Hematopoietic multipotent progenitor cell treated with erythropoietin and hydrocortisone succinate and interleukin-3 and kit ligand, for 8 days (in vitro differentiated cells): Measurements from ENCODE around the gene ROR1.

Experiments
- DNase-seq: peaks from one replicate; pipeline ENCODE4 v3.0.0-alpha.2; 2015

Gene ROR1

DNA sequence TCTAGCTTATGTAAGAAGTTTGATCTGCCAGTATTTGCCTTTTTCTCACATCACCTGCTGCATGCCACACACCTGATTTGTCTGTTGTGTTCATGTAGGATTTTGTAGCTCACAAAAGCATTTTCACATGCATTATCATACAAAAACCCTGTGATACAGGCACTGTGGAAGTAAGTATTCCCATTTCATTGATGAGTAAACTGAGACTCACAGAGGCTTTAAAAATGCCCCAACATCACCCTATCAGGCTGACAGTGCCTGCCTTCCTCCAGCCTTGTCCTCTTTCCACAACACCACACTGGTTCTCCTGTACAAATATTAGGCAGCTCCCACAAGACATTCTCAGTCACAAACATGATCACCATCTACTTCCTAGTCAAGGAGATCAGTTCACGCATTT is 343.7 kb downstream of the ROR1 start:
- no peak for DNase-seq

DNA sequence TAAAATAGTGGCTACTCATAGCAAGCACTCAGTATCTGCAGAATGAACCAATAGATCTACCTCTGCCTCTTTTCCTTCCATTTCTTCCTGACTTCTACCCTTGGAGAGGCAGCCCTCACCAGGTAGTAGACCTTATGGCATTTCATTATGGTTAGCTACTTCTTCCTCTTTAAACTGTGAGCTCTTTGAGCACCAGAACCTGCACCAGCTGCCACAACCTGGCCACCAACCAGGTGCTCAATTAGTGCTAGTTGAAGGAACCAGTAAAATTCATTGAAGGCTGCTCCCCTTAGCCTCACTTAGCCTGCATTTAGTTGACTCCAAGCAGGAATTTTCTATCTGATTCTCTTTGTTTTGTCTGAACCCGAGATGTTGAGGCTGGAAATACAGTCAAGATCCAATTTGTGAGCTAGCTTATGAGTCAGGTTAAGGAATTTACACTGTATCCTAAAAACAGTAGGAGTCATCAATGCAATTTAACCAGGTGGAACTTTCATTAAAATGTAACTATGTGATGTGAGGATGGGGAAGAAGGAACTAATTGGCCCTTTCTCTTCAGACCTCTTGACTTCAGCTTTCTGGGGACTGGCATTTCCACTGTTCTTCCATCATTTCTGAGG is 348.1 kb downstream of the ROR1 start:
- no peak for DNase-seq

DNA sequence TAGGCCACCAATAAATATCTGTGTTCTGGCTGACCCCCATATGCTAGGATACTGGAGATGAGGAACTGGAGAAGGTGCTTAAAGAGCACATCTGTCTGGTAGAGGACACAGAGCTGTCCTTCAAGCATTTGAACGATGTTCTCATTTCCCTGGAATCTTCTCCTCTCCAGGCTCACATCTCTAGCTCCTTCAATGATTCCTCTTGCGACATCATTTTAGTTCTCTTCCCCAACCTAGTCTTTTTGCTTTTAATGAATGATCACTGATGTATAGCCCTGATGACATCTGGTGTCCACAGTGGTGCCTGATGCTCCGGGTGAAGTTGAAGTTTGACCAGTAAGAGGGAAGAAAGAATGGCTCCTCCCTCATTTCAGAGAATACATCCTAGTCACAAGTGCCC is 348.8 kb downstream of the ROR1 start:
- DNase-seq, result no peak

DNA sequence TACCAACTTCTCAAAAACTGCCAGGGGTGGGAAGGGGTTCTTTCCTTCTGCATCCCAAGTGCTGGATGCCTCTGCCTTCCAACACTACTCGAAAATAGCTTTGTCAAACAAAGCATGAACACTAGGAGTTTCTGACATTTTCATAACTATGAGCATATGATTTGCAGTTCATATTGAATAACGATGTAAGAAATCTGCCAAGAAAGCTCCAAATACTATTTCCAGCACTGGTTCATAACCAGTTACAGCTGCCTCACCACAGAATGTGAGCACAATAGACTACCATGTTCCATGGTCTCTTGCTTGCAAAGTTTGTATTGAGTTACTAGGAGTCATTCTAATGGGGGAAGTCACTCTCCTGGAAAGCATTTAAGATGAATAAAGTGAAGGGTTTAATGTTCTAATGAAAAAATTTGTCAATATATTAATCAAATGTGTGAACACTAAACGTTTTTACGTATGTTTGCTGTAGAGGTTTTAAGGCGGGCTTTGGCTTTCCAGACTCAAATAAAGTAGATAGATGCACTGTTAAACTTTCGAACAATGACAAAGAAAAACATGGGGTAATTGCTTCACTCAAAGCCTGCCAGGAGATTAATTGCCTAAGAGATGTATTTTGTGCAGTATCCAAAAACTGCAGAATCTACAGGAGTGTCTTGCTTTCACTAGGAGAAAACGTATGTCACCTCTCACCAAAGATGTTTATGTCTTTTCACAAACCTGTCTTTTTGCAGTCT is 351.1 kb downstream of the ROR1 start:
- no peak for DNase-seq

DNA sequence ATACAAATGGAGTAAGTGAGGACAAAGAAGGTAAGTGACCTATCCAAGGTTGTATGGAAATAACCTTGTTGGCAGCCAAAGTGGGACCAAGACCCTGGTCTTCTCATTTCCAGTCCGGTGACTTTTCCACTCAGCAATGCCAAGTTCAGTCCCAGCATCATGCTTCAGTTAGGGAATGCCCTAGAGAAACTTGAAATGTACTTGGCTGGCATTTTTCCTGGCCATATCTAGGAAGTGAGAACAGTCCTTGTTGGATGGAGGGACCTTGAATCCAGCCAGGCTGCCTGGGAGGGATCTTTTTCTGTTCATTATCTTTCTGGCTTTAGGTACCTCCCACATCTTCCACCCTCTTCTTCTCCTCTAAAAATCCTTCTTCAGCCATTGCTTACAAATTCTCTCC is 352.8 kb downstream of the ROR1 start:
- DNase-seq, result no peak

DNA sequence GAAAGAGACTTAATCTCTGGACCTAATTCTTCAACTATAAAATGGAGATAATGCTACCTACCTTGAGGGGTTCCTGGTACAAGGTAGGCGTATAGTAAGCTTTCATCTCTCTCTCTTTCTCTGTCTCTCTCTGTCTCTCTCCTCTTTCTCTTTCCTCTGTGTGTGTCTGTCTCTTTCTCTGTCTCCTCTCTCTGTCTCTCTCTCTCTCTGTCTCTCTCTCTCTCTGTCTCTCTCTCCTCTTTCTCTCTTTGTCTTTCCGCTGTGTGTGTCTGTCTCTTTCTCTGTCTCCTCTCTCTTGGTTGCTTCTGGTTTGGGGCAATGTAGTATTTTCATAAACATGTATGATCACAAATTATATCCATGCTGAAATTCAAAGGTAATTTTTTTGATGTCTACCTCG is 353.5 kb downstream of the ROR1 start:
- no peak for DNase-seq

DNA sequence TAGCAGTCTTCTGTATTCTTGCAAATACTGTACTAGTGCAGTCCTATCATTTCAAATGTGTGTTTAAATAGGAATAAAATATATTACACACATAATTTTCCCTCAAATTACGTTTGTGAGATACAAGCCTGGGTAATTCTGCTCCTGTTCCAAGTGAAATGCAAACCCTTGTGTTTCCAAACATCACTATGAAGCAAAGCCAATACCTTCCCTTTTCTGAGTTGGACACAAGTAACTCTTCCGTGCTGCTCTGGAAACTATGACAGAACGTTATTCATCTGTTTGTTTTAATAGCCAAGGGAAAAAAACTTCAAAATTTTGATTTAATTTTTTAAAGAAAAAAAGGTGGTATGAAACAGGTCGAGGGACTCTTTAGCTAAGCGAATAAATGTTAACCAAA is 355.9 kb downstream of the ROR1 start:
- no peak for DNase-seq

DNA sequence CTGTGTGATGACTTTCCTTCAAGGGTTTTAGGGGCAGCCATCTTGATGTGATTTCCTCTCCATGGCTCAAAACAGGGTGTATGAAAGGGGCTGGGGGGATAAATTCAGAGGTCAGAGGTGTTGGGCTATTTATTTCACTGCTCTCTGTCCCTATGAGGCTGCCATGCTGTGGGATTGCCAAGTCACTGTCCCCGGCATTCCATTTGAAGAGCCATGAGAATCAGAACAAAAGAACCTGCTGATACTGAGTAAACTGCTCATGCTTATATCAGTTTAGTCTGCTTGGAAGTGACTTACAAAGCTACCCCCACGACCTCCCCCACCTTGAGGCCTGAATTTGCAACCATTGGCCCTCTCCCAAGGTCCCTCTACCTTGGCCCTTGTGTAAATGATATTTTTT is 357.3 kb downstream of the ROR1 start:
- DNase-seq, result no peak

DNA sequence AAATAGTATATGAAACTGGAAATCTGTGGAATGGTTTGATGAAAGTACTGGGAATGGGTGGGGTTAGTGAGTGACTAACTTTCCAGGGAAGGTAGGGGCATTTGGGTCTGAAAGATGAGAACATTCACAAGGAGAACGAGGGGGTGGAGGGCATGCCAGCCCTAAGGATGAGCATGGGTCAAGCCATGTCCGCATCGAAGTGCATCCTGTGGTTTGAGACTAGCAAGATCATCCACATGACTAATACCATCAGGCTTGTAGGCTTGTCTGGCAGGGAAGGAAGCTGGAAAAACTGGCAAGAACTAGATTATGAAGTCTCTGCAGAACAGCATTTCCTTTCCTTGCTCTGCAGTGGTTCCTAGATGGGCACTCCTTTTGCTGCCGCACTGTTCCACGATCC is 359.2 kb downstream of the ROR1 start:
- DNase-seq, result no peak

DNA sequence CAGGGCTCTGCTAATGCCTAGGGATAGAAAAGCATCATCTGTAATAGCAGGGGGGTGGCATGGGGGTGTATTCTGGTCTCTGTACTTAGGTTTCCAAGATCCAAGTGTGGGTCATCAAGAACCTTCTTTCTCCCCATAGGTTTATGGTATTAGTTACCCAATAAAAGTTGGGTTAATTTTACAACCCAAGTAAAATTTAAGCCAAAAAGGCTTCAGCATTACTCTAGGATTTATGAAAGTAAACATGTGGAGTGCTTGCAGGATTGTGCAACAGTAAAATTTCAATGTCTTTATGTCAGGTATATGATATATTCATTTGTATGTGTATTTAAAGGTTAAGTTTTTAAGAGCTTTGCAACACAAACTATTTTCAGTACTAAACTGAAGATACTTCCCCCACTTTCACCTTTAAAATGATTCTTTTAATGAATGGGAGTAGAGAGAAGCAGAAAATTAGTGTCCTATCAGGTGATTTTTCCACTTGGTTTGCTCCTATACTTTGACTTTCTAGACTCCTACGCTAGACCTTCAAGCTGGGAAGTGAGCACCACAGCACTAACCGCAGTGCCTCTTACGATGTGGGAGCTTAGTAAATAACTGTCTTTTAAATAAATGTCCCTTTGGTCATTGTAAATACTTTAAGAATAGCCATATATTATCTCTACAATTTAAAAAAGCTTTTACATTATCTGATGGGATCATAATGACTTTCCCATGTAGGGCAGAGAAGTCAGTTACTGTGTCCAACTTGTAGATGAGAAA is 361.8 kb downstream of the ROR1 start:
- DNase-seq, result no peak

DNA sequence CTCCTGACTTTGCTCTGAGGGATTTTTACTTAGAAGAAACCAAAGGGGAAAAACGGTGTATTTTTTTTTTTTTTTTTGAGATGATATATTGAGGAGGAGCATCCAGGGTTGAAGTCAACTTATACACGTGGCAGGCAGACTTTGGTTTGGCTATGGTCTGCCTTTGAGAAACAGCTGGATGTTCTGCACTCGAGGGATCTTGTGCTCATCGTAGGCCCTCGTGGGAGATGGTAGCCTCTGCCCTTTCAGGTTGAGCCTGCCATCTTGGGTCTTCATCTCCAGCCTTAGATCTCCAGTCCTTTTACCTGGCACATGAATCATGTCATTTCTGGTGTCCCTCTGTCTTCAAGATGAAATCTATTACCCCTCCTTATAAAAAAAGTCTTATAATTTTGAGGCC is 362.5 kb downstream of the ROR1 start:
- DNase-seq, result no peak

DNA sequence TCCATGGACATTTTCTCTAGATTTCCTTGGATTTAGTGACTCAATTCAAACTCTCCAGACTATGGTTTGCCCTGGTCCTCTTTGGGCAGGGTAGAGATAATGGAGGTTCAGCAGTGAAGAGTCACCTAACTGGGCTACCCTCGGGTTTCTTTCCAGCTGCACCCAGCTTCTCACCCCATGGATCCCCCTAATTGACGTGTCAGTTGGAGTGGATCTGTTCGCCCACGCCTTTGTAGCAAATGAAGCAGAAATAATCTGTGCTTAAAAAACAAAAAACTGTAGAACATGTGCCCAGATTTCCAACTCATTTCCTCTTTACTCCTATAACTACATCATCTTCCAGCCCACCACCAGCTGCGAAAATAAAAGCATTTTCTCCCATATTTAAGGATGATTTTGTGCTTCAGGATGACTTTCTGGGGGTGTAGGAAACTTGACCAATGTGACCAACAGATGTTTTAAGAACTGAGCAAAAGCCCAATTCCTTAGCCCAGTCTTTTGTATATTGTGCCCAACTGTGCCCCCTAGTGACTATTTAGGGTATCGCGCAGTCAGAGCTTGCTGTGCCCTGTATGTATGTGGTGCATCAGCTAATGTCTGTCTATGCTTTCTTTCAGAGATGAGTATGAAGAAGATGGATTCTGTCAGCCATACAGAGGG is 363.1 kb downstream of the ROR1 start:
- peak; percentile 63 for DNase-seq

DNA sequence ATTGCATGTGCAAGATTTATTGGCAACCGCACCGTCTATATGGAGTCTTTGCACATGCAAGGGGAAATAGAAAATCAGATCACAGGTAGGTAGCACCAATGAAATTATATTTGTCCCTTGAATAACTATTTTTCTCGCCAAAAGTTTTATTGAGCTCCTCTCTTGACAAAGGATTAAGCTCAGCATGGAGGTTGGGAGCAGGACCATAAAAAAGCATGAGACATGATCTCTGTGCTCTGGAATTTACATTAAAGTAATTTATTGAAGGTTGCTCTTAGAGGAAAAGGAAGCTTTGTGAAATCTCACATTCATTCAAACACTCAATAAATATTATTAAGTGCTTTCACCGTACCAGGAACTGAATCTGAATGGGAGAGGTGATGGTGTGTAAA is 363.6 kb downstream of the ROR1 start:
- no peak for DNase-seq

DNA sequence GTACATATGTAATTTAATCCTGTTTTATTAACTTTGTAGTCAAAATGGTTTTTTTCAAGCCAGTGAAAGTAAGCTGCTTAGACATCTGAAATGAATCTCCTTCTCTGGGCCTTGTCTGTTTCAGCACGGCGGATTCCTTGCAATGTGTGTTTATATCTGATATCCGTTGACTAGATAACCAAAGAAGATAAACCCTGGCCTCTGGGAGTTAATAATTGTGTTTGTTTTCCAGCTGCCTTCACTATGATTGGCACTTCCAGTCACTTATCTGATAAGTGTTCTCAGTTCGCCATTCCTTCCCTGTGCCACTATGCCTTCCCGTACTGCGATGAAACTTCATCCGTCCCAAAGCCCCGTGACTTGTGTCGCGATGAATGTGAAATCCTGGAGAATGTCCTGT is 366.1 kb downstream of the ROR1 start:
- no peak for DNase-seq

DNA sequence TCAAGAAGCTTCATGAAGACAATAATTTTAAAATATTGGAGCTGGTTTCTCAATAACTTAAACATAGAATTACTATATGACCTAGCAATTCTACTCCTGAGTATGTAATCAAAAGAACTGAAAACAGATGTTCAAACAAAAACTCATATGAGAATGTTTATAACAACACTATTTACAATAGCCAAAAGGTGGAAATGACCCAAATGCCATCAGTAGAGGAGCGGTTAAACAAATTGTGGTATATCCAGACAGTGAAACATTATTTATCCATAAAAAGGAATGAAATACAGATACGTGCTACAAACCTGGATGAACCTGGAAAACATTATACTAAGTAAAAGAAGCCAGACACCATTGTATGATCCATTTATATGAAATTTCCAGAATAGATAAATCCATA is 366.8 kb downstream of the ROR1 start:
- no peak for DNase-seq

DNA sequence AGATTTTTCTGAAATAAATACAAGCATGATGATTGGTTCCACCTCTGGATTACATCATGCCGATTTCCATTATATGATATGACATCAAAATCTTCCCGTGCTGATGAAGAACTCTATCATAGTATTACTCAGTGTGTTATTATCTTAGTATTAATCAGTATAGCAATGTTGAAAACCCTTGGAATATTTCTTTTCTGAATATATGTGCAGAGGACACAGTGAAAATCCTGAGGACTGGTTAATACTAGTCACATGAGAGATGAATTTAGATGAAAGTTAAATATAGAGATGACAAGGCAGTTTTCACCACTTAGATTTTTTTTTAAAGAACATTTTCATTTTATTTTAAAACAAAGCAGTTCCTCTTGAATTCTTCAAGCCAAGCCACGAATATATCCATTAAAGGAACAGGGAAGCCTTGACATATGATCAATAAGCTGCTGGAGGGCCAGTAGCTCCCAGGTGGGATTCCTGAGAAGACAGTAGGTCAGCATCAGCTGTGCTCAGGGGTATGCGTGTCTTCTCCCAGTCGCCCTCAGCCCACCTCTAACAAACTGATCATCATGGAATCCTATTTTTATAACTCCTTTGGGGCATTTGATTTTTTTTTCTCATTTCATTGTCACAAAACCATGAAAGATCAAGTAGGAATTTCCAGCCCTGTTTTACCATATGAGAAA is 373.4 kb downstream of the ROR1 start:
- no peak for DNase-seq

DNA sequence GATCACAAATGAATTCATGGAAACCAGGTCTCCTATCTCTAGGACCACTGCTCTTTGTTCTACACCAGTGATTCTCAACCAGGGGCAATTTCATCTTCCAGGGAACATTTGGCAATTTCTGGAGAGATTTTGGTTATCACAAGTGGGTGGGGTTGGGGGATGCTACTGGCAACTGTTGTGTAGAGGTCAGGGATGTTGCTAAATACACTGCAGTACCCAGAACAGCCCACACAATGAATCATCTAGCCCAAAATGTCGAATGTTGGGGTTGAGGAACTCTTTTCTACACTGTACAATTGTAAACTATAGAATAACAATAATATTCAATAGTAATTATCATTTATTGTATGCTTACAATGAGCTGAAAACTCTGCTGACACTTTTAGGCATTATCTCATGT is 373.9 kb downstream of the ROR1 start:
- no peak for DNase-seq

DNA sequence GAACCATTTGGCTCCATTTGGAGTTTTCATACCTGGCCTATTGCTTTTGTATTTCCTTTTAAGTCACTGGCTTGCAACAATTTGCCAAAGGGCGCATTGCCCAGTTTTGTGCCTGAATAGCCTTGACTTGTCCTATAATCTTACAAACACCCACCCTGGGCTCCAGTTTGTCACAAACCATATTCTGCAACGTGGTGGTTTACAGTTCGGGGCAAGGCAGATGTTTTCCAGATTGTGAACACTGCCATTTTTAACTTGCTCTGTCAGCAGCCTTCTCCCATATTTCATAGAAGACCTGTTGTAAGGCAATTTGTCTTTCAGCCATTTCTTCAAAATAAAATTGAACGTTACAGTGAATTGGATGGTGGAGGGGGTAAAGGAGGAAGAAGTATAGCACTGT is 376.4 kb downstream of the ROR1 start:
- DNase-seq, result no peak

DNA sequence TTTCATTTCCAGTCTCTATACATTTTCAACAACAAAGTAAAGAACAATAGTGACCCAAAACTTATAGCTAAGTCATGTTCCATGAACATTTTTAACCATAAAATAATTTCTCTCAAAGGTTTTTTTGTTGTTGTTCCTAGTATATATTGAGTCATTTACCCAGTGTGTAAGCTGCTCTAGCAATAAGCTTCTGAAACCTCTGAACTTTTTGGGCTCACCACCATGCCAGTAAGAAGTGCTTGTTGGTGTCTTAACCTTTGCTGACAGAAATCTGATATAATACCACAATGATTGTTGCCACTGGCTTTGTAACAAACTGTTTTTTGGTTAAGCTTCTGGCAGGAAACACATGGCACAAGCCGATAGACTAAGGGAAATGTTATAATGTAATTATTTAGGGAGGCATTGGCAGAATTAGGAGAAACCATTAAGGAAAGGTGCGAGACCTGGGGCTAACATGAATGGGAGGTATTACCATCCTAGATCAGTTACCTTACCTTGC is 377.0 kb downstream of the ROR1 start:
- DNase-seq, result no peak

DNA sequence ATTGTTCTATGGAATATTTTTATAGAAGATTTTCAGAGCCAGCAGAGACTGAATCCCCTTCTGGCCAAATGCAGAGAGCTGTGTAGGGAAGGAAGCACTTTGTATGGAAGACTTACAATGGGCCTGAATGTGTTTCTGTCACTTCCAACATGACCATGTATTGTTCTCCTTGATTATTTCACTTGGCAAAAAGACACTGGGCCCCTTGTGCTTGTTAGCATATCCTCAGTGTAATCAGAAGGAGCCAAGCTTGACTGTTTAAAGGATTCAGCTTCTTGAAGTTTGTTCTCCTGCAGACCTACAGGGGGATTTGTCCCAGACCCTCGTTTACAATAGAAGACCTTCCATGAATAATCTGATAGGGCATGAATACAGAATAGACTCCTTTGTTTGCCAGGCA is 381.5 kb downstream of the ROR1 start:
- no peak for DNase-seq

DNA sequence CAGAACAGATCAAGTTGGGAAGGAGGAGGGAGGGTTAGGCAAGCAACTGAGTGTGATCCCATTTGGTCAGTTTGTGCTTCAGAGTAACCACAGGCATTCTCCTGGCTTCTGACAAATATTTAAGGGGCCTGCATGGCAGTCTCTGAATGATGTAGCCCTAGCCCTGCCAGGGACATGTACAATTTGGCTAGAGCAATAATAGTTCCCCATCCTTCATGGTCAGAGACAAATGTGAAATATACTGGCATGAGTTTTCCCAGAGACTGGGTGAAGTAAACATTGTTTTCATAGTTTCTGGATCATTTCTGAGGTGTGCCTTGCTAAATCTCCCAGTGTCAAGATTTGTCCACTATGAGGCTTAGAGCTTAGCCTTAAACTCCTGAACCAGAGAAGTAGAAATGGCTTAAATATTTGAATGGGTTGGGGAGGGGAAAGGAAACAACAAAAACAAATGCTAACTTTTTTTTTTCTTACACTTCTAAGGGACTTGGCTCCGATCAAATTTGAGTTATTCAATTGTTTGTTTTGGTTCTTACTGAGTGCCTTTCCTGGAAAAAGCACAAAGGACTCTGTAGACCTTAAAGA is 387.6 kb downstream of the ROR1 start:
- no peak for DNase-seq

DNA sequence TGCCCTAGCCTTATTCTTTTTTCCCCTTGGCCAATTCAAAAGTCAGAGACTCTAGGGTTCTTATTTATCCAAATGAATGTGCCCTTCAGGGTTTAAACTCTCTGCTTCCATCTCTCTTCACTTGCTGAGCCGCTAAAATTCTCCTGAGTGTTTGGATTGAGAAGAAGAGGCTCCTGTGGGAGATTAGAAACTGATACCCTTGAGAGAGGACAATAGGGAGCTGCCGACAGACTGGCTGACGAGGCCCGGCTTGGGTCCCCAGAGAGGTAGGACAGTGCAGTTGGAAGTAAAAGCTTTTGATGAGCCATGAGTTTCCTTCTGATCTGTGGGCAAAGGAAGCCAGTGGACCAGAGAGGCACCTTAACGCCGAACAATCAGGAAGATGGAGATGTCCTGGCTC is 388.3 kb downstream of the ROR1 start:
- DNase-seq, result no peak

DNA sequence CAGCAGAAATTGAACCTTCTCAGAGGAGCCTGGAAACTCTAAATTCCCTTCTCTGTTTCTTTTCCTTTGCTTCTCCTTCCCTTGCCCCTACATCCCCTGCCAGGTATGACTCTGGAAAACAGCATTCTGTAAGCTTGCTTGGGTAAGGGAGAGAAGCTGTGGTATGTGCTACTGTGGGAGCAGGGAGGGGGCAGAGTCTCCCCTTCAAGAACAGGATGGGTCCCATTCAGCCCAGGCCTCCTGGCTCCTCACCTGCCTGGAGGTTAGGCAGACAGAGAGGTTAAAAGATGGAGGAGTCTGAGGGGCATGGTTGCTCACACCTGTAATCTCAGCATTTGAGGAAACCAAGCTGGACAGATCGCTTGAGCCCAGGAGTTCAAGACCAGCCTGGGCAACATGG is 389.0 kb downstream of the ROR1 start:
- DNase-seq, result no peak
